ENCODE data around the gene ARHGAP42.
"Not testable (repeated sequence)": the region's sequence is repeated elsewhere in the genome, so short reads cannot be mapped to it uniquely, and the experiment has no call there.

Gene ARHGAP42

DNA sequence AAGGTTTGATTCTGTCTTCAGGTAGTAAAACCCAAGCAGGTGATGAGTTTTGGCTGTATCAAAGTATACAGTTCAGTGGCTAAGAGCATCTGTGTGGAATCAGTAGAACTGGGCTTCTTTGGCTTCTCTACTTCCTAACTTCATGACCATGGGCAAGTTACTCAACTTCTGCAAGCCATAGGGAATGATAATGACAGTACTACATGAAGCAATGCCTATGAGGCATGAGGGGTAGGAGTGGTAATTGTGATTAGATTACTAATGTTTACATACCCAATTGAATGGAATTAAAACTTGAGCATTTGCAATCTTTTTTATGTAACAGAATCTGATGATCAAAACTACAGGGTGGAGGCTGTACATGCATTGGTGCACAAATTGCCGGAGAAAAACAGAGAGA lies 278.3 kb downstream of the ARHGAP42 start:
- DNase-seq (ENCODE audit: low read depth), result no peak

DNA sequence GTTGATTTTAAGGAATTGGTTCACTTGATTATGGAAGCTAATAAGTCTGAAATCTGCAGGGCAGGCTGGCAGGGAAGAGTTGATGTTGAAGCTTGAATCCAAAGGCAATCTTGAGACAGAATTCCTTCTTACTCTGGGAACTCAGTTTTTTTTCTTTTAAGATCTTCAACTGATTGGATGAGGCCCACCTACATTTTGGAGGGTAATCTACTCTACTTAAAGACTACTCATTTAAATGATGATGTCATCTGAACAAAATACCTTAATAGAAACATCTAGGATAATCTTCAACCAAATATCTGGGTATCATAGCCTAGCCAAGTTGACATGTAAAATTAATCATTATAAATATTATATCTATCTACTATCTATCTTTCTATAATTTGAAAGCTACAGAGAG lies 279.3 kb downstream of the ARHGAP42 start:
- no peak for DNase-seq (ENCODE audit: low read depth)

DNA sequence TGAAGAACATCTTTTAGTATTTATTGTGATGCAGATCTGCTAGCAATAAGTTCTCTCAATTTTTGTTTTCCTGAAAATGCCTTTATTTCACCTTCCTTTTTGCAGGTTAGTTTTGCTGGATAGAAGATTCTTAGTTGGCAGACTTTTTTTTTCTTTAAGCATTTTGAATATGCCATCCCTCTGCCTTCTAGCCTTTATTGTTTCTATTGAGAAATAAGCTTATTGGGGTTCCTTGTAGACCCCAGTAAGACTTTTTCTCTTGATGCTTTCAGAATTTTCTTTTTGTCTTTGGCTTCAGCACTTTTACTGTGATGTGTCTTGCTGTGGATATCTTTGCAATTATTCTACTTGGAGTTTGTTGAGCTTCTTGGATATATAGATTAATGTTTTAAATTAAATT lies 281.9 kb downstream of the ARHGAP42 start:
- no peak for DNase-seq (ENCODE audit: low read depth)

DNA sequence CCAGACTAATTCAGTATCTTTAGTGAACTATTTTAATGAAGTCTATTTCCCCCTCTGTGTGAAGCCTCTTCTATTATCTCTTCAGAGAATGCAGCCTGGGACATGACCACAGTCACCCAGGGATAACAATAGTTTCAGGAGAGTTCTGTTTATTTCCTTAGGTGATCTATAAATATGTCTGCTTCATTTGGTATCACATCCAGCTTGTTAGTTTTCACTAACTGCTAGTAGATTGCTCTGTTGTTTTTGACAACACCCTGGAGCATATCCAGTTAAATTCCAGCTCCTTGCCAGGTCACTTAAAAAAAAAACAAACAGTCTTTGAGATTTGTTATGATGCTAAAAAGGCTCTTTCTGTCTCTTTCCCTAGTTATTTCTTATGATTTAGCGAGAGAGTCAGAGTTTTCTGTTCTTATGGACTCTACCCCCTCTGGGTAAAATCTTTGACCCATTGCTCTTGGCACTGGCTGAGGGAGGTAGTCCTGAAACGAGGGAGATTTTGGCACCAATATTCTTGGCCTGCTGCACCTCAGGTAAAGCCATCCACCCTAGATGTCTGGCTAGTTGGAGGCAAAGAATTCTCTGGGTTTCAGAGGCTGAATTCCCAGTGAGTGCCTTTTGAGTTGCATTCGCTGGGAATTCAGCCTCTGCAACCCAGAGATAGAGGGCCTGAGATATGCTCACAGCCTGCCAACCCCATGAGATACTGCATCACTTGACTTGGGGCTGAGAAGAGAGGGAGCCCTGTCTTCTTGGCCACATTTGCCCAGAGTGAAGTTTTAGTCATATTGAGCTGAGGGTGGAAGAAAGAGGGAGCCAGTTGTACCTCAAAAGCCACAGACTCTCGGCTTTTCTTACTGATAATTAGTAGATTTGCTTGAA lies 283.4 kb downstream of the ARHGAP42 start:
- DNase-seq (ENCODE audit: low read depth), result no peak

DNA sequence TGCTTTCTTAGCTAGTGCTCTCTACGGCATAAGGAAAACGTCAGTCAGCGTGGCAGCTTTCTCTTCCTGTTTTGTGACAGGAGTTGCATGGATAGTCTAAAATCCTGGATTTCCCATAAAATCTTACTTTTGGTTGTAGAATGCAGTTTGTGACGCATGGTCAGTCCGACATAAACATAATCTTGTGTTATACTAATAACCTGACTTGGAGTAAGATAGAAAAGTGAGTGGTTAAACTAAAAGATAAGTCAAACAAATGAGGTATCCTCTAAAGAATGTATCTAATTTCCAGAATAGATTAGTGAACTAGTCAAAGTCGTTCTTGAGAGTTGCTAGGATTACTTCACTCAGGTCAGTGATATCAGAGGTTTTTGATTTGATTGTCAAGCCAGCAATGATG lies 285.0 kb downstream of the ARHGAP42 start:
- no peak for DNase-seq (ENCODE audit: low read depth)

DNA sequence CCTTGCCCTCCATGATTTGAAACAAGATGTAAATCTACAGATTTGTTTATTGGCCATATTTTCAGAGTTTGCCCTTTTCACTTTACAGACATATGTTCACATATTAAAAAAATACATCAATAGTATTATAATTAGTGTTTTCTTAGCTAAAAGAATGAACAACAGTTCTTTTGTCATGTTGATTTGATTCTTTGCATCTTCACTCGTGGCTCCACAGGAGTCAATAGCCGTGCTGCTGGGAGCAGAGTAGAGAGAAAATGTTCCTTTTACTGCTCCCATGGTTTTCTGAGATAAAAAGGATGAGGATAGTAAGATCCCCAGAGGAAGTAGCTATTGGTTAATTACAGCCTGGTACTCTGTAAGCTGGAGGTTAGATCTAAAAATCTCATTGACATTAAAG lies 291.4 kb downstream of the ARHGAP42 start:
- no peak for DNase-seq (ENCODE audit: low read depth)

DNA sequence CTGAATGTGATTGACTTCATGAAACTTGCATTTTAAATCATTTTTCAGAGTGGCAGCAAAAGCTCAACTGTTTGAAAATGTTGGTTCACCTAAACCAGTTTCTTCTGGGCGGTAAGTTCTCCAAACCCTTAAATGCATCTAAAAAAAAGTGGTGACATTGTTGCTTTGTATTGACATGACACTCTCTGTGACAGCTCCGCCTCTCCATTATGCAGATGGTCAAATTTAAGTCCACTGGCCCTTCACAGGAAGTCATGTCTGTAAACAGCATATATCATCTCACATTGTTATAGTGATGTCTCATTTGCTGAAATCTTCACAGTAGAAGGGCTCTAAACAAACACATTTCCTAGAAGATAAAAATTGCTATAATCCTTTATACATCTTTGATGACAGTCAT lies 291.9 kb downstream of the ARHGAP42 start:
- DNase-seq (ENCODE audit: low read depth), result no peak

DNA sequence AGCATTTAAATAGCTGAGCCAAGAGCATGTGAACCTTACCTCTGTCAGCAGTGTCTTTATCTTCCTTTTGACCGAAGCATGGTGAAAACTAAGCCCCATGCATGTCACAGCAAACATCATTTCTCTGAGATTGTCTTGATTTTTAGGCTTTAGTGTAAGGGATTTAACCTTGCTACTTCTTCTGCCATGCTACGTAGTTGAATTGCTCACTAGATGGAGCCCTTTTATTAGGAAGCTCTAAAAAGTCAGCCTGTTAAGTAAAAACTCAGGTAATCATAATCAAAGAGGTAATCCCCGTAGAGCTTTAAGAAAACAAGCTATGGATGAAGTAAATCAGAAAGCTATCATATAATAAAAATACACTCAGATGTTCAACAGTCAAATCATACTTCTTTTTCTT lies 293.1 kb downstream of the ARHGAP42 start:
- DNase-seq (ENCODE audit: low read depth), result peak; percentile 10

DNA sequence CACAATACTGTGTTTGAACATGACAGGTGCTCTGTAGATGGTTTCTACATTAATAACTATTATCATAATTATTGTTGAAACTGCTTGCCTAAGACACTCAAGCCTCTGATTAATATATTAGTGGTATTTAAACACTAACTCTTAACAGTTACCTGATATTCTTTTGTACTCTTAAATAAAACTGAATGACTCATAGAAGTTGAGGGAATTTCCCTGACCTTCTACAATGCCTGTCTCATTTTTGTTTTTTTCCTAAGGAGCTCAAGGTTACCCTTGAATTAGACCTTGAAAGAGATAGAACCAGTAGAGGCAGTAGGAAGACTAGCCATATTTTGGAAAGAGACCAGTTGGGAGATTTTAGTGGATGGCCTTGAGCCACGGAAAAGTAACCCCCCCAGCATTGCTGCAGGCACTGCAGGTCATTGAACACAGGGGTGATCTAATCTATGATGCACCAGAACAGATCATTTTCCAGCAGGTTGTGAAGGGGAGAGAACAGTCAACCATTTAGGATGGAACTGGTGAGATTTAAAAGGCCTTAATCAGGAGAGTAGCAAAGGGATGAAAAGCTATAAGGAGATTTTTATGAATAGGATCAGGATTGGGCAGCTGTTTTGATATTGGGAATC lies 294.2 kb downstream of the ARHGAP42 start:
- no peak for DNase-seq (ENCODE audit: low read depth)

DNA sequence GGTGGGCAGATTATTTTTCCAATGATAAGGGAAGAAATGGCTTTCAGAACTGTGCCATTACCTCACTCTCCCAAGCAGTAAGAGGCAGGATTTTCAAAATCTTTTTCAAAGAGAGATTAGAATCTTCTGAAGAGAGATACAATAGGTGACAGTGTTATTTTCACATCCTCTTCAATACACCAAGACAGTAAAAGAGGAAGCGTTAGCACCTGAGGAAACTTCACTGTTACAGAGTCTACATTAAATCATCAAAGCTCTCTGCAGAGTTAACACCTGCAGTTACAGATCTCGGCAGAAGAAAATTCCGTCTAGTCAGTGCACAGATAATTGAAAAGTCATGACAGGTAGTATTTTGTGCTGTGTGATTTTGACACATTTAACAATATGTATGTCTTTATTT lies 297.6 kb downstream of the ARHGAP42 start:
- no peak for DNase-seq (ENCODE audit: low read depth)

DNA sequence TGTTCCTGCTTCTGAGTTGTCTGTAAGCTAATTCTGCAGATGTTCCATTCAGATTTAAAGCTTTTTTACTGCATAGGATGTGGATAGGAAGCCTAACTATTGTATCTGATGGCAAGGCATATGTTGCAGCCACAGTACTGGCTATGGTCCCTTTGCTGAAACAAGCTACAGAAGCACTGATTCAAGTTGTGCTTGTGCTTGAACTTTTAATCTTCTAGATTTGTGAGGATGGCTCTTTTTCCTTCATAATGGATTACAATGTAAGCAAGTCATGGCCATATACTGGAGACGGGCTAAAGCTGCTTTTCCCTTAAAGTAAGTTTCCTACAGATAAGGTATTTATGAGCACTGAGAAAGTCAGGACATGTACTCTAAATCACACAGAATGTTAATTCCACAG lies 303.8 kb downstream of the ARHGAP42 start:
- no peak for DNase-seq (ENCODE audit: low read depth)

DNA sequence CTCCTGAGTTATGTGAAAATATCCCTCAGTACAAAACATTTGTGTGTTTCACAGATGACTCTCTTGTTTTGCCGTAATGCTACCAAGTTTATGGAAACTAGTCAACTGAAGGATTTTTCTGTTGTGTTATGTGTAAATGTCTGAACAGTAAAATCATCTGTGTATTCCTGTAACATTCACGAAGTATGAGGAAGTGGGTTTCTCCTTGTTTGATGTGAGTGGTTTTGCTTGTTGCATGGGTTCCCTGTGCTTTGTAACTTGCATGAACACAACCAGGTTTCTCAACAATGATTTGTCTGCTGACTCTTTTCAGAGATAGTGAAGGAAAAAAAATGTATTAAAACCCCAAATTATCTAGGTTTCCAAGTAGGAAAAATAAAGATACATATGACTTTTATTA lies 304.5 kb downstream of the ARHGAP42 start:
- DNase-seq (ENCODE audit: low read depth), result no peak

DNA sequence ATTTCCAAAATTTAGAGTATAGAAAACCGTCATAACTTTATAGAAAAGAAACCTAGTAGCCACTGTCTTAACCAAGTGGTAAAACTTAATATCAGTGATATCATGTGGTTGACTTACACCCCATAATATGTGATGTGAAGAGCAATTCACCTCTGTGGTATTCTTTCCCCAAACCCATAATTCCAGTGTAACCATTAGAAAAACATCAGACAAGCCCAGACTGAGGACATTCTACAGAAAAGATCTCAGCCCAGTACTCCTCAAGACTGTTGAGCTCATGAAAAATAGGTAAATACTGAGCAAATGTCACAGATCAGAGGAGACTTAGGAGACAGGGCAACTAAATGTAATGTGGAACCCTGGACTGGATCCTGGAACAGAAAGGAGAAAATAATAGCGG lies 307.9 kb downstream of the ARHGAP42 start:
- DNase-seq (ENCODE audit: low read depth), result no peak

DNA sequence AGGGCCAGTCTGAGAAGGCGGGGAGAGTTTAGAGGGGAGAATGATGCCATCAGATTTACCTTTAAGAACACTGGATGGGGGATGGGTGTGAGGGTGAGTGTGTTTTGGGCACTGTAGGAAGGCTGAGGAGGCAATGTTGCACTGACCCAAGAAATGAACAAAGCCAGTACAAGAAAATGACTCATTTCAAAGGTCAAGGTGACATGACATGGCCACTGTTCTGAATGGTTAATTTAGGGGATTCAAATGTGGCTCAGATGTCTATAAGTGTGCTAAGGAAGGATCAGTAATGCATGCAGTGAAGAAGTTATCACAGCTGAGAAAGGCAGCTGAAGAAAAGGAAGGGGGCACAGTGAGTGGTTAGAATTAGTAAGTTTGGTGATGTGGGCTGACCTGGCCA lies 312.7 kb downstream of the ARHGAP42 start:
- DNase-seq (ENCODE audit: low read depth), result no peak

DNA sequence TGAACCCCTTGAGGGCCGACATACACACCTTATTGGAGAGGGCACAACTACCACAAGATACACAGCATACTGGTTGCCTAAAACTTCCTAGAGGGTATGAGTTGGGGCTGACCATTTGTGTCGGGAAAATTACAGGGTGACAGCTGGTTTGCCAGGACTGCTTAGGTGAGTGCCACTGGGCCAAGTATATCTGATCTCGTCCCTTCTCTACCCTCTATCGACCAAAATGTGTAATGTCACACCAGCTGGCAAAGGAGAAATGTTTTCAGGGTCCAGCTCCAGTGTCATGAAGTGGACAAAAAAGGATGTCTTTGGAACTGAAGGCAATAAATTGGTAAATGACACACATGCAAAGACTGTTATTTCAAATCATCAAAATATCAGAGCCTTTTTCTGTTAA lies 316.4 kb downstream of the ARHGAP42 start:
- peak; percentile 30 for DNase-seq (ENCODE audit: low read depth)

DNA sequence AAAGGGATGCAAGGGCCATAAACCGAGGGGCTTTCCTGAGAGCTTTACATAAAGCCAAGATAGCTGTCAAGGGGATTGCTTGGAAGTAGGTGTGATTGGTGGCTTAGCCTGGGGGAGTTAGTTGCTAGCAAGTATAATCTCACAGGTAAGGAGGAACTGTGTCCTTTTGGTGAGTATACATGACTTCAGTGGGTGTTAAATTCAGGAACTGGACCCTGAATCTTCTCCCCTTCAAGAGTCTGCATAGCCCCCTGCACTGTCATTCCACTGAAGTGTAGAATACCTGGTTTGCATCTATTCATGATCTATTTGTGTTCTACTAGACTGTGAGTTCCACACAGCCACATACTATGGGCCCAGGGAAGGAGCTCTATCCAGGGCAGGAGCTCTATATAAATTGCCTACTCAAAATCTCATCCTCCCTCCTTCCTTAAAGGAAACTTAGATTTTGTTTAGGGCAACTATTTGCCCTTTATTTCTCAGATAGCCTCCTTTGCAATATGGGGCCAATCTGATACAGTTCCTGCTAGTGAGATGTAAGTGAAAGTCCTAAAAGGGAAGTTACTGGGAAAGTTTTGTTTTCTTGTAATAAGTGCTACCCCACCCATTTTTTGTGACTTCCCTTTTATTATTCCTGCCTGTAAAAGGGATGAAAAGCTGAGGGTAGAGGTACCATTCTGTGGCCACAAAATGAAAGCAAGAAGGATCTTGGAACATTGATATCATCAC lies 322.0 kb downstream of the ARHGAP42 start:
- DNase-seq (ENCODE audit: low read depth), result no peak

DNA sequence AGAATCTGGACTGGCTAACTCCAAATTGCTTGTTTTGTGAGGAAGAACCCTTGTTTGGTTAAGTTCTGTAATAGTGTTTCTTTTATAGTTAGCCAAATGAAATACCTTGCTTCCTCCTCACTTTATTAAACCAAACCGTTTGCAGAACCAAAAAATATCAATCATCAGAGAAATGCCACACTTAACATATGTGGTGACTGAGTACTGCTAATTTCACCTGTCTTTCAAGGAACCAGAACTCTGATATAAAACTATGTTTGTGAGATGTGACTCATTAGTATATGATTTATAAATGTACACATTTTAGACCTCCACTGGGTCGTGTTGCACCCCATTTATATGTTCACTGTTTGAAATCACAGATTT lies 322.6 kb downstream of the ARHGAP42 start:
- no peak for DNase-seq (ENCODE audit: low read depth)

DNA sequence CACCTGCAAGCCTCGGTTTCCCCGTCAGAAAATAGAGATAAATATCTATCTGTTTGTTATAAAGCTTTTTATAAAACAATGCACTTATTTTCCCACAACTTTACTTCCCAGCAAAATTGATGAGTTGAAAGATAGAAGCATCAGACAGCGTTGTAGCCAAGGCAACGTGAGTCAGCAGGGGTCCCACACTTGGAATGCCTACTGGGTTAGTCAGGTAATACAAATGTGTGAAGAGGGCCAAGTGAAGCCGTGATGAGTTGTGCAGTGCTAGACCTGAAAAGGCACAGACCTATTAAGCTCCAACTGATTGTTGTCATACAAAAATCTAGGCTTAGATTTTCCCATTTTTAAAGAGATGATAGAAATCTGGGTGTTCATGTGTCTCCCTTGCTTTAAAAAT lies 323.8 kb downstream of the ARHGAP42 start:
- peak; percentile 53 for DNase-seq (ENCODE audit: low read depth)

DNA sequence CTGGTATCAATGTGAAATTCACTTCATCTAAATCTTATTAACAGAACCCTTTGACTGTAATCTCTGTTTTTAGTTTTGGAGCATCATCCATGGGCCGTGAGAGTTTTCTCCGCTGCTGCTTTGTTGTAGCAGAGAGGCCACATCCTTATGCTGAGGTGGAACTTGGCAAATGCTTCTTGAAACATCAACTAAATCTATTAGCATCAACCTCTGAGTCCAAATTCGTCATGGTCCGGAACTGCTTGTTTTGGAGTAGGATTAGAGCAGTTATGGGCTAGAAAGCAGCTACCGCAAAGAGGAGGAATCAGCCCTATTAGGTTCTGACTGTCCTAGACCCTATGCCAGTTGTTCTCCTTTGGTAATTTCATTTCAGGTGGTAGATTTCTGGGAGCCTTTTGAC lies 324.8 kb downstream of the ARHGAP42 start:
- no peak for DNase-seq (ENCODE audit: low read depth)

DNA sequence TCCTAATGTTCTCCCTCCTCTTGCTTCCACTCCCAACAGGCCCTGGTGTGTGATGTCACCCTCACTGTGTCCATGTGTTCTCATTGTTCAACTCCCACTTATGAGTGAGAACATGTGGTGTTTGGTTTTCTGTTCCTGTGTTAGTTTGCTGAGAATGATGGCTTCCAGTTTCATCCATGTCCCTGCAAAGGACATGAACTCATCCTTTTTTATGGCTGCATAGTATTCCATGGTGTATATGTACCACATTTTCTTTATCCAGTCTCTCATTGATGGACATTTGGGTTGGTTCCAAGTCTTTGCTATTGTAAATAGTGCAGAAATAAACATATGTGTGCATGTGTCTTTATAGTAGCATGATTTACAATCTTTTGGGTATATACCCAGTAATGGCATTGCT lies 326.6 kb downstream of the ARHGAP42 start:
- DNase-seq (ENCODE audit: low read depth), result not testable (repeated sequence)

DNA sequence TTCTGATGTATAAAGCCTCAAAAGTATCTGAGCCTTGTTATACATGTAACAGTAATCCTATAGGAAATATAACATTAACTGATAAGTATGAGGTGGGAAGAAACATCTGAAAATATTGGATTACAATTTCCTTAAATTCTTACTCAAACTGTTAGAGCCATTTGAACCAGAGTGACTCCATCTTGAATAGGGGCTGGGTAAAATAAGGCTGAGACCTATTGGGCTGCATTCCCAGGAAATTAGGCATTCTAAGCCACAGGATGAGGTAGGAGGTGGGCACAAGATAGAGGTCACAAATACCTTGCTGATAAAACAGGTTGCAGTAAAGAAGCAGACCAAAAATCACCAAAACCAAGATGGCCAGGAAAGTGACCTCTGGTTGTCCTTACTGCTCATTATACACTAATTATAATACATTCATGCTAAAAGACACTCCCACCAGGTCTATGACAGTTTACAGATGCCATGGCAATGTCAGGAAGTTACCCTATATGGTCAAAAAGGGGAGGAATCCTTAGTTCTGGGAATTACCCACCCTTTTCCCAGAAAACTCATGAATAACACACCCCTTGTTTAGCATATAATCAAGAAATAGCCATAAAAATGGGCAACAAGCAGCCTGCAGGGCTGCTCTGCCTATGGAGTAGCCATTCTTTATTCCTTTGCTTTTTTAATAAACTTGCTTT lies 327.7 kb downstream of the ARHGAP42 start:
- no peak for DNase-seq (ENCODE audit: low read depth)

DNA sequence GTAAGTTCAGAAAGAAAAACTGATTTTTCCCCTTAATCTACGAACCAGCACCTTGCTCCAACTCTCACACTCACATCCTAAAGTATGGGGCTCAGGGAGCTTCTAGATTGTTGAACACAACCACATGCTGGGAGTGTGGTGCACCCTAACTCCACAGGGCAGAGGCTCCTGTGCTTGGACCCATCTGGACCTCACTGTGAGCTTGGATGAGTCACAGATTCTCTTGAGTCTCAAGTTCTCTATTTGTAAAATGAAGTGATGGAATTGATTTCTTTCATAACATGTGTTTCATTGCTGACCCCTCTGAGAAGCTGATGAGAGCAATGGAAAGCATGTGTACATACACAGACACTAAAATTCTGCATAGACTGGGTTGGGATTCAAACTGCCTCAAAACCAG lies 332.8 kb downstream of the ARHGAP42 start:
- no peak for DNase-seq (ENCODE audit: low read depth)

DNA sequence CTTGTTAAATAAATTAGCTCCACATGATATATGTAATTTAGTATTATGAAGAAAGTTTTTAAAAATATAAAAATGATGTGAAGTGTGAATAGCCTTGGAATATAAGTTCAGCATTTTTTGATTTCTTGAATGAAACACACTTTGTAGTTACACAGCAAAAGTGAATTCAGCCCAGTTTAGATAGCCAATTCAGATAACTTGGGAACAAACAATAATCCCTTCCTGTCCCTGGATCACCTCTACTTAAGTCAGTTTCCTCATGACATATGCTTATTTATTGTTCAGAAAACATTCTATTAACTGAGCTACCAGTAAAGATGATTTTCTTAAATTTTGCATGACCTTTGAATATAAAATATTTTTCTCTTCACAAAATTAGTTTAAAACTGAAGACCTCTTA lies 335.2 kb downstream of the ARHGAP42 start:
- DNase-seq (ENCODE audit: low read depth), result no peak

Data from ELR (cell line).